Measurements from ENCODE around the gene SLC2A13.
"Not testable (repeated sequence)": the region's sequence is repeated elsewhere in the genome, so short reads cannot be mapped to it uniquely, and the experiment has no call there.

SLC2A13 gene

DNA sequence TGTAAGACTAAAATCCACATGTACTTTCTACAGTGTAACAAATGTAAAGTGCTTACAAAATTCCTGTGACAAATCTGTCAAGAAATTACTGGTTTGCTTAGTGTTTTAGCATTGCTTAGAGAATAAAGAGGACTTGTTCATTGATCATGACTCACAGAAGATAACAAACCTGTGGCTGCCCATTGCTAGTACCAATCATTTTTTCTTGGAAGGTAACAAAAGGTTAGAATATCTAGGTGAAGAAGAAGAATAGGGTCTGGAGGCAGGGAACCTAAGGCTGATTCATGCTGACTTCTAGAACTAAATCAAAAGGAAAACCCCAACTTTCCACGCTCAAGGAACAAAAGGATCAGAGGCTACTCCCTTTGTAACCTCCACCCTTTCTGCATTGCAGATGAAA is 253.5 kb downstream of the SLC2A13 start:
- no peak for DNase-seq

DNA sequence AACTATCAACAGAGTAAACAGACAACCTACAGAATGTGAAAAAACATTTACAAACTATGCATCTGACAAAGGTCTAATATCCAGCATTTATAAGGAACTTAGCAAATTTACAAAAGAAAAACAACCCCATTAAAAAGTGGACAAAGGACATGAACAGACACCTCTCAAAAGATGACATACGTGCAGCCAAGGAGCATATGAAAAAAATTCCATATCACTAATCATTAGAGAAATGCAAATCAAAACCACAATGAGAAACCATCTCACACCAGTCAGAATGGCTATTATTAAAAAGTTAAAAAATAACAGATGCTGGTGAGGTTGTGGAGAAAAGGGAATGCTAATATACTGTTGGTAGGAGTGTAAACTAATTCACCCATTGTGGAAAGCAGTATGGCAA is 257.7 kb downstream of the SLC2A13 start:
- DNase-seq = not testable (repeated sequence)

DNA sequence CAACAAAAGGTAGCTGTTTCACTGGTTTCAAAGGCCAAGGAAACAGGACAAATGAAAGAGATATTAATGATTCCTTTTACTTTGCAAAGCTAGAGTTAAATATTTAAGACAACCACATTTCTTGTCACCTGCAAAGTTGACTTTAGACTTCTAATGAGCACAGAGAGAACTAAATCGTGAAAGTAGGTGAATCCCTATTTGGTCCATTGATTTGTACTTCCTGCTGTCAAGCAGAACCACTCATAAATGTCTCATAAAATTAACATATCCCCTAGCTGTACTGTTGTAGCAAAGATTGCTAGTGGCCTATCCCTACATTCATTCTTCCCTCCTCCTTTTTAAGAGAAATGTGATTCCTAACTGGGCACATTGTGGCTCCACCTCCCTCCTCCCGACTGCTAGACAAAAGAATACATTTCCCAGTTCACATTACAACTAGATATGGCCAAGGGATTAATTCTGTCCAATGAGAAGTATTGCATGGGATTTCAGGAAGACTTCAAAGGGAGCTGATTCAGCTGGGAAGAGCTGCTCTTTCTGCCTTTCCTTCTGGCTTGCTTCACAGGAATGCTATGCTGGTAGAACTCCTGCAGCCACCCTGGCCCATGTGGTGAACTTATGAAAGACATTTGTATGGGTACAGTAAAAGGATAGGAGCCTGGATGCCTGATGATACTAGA is 258.8 kb downstream of the SLC2A13 start:
- DNase-seq = no peak

DNA sequence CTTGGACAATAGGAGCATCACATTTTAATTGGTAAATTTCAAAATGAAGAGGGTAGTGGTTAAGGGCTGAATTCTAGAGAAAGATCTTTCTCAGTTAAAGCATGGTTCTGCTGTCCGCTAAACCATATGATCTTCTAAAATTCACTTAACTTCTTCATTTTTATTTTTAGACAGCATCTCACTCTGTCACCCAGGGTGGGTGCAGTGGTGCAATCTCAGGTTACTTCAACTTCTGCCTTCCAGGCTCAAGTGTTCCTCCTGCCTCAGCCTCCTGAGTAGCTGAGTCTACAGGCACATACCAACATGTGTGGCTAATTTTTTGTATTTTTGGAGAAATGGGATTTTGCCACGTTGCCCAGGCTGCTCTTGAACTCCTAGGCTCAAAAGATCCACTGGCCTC is 259.6 kb downstream of the SLC2A13 start:
- DNase-seq = no peak

DNA sequence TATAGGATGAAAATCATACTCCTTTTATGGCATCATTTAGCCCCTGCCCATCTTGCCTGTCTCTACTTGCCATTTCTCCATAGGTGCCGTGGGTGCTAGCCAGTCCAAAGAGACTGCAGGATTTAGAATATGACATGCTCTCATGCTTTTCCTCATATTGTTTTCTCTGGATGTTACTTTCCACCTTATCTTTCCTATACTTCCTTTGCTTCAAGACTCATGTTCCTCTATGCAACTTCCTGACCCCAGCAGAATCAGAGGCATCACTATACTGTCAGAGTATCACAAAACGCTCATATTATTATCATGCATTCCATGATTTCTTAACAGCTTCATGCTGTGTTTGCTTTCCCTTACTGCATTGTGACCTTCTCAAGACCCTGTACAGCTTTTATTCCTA is 265.5 kb downstream of the SLC2A13 start:
- no peak for DNase-seq

DNA sequence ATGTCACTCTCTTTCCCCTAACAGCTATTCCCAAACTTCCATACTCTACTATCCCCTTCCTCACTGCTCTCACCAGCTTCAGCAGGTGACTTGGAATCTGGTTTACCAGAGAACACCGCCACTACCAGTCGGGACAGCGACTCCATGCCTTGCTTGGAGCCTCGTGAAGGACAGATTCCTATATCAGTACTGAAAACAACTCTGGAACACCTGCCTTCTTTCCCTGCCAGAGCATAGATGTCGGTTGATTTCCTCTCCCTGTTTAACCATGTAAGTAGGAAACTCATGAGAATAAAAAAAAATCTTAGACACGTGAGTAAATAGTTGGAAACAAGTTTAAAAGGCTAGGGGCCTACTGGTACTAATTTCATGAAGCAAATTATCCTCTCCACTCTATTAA is 266.8 kb downstream of the SLC2A13 start:
- DNase-seq = no peak

DNA sequence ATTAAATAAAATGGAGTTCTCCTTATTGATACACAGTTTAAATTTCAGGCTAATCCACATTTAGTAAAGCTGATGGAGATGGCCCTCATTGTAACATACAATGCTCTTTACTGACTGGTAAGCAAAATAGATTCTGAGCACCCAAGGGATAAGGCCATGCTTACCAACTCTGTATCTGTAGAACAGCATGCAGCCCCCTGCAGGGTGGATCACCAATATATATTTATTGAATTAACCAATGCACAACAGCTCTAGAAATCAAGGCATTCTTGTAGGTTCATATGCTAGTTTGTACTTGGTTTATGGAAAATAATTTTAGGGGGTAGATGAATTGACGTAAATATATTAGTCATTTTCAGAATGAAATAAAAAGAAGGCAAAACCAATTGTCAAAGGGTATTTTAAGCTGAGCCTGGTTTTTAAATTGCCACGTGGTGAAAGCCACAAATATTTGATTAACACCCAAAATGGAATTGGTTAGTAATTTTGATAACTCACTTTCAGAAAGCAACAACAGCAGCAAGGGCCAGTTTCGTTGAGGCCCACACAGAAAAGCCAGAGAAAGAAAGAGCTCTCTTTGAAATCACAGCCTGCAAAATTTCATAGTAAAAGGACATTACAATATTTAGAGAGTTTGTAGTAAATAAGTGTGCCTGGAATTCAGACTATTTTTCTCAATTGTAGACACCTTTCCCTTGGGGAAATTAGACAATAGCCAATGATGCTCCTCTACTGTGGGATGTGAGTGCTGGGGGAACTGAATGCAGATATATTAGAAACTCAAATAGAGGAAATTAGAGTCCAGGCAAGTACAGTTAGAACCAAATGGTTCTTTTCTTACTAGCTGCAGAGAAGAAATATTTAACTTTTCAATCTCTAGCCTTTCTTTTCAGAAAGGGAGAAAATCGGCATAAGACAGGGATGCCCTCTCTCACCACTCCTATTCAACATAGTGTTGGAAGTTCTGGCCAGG is 270.1 kb downstream of the SLC2A13 start:
- DNase-seq = no peak

DNA sequence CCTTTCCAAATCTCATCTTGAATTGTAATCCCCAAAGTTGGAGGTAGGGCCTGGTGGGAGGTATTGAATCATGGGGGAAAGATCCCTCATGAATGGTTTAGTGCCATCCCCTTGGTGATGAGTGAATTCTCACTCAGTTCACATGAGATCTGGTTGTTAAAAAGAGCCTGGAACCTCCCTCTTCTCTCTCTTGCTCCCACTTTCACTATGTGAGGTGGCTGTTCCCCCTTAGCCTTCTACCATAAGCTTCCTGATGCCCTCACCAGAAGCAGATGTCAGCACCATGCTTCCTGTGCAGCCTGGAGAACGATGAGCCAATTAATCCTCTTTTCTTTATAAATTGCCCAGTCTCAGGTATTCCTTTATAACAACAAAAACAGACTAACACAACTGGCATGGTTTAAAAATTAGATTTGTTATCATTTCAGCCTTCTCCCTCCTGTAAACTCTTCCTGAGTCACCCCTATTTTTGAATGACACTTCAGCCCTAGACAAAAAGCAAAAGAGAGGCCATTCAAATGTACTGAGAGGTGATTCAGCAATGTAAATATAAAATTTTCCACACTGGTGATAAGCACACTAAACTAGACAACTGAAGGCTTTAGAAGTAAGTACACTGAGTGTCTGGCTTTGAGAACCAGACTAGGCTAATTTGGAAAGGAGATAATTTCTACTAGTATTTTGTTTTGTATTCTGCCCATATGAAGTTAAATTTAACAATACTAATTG is 274.1 kb downstream of the SLC2A13 start:
- DNase-seq = no peak

DNA sequence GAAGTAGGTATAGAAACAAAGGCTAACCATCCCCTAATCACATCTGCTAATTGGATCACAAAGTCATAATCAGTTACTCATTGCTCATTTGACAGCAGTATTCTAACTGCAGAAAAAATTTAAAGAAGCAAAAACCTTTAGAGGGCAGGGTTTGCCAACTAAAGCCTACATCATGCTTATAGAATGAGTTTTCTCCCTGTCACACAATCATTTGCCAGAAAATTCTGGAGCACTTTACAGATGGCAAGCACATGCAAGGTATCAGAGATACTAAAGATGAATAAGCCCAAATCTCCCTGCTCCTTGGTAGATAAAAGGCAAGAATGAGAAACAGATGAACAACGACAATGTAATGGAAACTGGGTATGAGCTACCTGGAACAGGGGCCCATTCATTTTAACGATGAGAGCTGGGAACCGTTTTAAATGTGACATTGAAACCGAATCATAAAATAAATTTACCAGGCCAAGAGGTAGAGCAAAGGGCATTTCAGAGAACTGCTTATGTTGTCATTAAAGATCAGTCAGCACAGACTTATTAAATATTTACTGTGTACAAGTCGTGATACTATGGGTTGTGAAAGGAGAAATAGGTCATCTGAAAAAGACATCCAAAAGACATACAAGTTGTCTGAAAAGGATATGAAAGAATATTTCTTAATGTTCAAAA is 274.9 kb downstream of the SLC2A13 start:
- no peak for DNase-seq

DNA sequence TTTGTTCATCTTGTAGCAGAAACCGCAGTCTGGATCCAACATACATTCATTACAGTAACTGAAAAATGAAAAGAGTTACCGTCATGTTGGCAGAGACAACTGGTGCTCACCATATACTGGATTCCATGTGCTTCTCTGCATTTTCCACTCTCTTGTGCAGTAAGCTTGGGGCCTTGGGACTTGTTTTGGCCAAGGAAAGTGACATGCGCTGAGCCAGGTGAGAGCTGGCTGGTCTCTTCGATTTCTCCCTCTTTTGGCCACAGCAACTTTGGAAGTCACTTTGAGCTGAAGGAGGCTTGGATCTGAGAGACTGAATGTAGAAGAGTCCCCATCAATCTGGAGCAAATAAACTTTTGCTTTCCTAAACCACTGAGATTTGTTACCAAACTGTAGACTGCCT is 275.7 kb downstream of the SLC2A13 start:
- DNase-seq = no peak

DNA sequence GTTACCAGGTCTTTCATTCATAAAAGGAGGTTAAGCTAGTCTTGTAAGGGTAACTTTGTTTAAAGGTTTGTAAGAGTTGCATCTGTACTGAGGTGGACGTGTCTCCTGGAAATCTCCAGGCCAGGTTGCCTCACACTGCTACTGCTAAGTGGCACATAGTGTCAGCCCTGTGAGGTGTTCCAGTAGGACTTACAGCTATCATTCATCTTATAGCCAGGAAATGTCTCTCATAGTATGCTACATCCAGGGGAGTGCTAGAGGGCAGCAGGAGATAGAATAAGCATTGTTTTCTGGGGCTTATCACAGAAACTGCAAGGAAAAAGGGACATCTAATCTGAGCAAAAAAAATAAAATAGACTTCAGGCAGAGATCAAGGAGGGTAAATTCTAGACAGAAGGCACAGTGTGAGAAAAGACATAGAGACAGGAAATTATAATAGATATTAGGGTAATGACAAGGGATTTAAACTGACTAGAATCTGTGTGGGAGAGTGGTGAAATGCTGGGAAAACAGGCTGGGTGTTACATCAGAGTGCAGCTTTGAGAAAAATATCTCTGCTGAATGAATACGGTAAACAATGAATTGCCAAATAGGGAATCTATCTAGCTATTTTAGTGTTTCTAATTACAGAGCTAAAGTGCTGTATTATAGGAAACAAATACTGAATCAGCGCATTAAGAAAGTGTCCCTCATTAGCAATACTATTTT is 281.2 kb downstream of the SLC2A13 start:
- DNase-seq = no peak

DNA sequence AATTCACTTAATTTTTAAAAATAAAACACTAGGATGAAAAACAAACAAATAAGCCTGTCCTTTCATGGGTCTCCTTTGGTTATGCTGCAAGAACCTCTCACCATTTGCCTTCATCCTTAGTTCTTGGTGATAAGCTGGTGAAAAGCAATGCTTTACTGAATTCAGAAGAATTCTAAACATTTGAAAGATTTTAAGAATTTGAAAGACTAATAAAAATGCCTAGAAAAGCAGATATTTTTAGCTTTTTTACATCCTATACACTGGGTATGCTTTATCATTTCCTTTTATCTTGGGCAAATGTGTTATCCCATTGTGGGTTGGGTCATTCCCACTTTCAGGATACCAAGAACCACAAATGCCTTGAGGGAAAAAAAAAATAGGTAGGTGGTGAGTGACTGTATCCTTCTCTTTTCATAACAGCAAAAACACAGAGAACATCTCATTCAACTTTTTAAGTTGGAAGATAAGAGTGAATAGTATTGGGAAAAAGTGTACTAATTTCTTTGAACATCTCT is 289.2 kb downstream of the SLC2A13 start:
- DNase-seq = no peak

DNA sequence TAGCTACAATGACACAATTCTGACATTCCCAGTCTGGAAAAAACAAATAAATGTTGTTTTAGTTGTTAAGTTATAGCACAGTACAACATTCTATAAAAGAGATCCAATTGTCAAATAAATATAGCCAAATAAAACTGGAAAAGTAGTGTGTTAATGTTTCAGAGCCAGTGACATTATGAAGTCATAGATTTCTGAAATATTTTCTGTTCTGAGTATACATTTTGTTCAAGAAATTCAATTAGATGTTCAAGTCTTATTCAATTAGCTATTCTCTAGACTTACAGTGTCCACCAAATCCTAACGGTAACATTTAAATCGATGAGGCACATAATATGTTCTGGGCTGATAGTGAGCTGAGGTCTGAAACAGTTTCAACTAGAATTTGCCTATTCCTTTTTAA is 290.1 kb downstream of the SLC2A13 start:
- DNase-seq = no peak

DNA sequence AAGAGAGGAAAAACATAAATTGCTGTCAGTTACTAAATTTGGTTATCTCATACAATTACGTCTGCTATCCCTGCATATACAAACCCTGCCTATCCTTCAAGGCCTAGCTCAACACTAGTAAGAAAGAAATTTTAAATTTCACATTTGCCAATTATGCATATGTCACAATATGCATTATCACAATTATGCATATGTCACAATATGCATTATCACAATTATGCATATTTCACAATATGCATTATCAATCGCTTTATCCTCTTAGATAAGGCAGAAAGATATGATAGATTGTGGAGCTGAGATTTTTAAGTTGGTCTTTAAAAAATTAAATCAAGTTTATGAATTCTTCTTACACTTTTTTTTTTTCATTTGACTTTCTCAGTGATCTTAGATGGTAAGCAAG is 291.3 kb downstream of the SLC2A13 start:
- DNase-seq = no peak

DNA sequence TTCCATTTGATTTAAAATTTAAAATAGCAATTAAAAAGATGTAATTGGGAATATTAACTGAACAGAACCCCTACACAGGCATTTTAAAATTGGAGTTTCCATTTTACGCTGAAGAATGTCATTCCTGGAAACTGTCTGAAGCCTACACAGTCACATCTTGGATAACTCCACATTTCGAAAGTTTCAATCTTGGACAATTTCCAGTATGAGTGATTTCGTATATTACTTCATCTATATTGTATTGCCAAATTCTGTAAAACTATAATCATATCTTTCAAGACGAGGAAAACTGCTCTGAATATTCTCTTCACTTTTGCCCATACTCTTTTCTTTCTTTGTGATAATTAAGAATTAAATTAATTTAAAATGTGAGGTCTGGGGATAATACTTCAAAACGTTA is 292.1 kb downstream of the SLC2A13 start:
- DNase-seq = no peak

DNA sequence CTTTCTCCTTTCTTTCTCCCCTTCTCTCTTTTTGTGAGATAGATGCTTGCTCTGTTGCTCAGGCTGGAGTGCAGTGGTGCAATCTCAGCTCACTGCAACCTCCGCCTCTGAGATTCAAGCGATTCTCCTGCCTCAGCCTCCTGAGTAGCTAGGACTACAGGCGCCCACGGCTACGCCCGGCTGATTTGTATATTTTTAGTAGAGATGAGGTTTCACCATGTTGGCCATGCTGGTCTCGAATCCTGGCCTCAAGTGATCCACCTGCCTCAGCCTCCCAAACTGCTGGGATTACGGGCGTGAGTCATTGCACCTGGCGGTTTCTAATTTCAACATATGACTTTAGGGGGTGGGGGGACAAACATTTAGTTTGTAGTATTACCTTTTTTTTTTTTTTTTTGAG is 293.4 kb downstream of the SLC2A13 start:
- not testable (repeated sequence) for DNase-seq

DNA sequence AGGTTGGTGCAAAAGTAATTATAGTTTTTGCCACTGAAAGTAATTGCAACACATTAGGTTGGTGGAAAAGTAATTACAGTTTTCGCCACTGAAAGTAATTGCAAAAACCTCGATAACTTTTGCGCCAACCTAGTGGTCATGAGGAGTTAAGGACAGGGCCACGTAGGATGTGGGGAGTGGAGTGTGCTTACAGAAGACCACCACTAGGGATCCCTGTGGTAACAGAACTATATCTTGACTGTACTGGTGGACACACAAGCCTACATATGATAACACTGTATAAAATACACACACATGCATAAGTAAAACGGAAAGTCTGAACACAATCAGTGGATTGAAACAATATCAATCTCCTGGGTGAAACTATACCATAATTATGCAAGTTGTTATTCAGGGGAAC is 298.8 kb downstream of the SLC2A13 start:
- no peak for DNase-seq

DNA sequence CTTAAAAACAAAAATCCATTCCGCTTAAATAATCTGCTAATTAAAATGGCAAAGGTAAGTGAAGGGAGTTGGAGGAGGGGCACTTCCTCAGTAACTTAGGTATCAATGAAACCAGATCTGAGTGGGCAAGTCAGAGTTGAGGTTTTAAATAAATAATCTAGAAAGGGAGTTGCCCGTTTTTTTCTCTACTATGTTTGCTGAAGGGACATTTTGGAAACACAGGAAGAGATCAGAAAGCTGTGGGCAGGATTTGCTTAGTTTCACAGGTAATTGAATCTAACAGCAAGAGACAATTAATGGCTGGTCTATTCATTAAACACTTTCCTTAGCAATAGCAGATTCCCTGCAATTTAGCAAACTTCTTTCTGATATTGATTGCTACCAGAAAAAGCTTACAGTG is 300.2 kb downstream of the SLC2A13 start:
- DNase-seq = no peak

DNA sequence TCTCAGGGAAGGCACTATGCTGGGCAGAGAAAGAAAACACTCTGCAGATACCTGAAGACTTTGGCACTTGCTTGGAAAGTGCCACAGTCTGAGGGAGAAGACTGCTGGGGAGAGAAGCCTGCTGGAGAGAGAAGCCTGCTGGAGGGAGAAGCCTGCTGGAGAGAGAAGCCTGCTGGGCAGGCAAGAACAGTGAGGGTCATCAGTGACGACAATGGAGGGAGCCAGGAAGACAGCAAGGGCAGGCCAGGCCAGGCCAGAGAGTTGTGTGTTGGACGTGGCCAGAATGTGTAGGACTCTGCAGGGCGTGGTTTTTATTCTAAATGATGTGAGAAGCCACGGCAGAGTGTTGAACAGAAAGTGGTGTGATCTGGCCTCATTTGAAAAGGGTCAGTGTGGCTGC is 301.0 kb downstream of the SLC2A13 start:
- DNase-seq = no peak

DNA sequence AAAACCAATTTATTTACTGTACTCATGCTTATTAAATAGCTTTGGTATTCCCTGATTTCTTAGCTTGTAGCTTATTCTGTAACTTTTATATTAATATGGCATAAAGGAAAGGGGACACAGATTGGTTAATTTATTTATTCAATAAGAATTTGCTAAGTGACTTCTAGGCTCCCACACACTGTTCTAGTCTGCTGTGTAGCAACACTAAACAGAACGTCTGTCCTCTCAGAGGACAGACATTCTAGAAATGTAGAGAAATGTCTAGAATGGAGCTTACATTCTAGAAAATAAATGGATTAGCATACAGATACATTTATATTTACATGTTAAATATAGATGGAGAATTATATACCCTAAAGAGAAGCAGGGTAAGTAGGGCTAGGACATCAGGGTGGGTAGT is 301.4 kb downstream of the SLC2A13 start:
- DNase-seq = no peak

DNA sequence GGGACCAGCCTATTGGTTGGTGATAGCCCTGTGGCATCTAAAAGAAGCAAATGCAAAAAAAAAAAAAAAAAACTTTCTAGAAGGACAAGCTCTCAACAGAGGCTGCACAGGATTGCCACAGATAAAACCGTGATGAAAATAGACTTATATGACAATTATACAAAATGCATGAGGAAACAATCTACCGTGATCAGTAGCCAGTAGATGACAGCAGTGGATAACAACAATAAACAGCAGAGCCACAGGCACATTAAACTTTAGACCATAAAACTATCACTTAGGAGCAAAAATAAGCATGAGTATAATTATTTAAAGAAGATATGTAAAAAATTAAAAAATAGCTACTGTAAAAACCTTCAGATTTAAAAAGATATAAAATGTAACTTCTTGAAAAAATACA is 302.7 kb downstream of the SLC2A13 start:
- DNase-seq = no peak

DNA sequence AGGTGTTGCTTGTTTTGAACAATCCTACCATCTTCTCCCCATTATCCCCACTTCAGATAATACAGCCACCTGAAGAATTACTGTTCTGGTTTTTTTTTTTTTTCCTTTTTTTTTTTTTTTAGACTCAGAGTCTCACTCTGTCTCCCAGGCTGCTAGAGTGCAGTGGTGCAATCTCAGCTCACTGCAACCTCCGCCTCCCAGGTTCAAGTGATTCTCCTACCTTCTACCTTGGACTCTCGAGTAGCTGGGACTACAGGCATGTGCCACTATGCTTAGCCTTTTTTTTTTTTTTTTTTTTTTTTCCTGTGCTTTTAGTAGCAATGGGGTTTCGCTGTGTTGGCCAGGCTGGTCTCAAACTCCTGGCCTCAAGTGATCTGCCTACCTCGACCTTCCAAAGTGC is 306.9 kb downstream of the SLC2A13 start:
- no peak for DNase-seq
